ENCODE measurements around the gene CNPY3.
"Not testable (repeated sequence)": the region's sequence is repeated elsewhere in the genome, so short reads cannot be mapped to it uniquely, and the experiment has no call there.

Gene CNPY3

GRCh38 chr6:42939810-42940167, 10.5 kb downstream of the CNPY3 start:
- Histone ChIP-seq H3K27me3 (ENCODE audit: control insufficient read depth in 3 of 3, insufficient read depth in 3 of 3, low read depth in 1 of 3, low read length in 3 of 3) (no peaks in the 10 kb centered on the region), H3K9me3 (replicated peaks in 1 of 2; ENCODE audit: control insufficient read depth in 2 of 2, insufficient read depth in 1 of 2, low read depth in 1 of 2, low read length in 2 of 2) (no peaks in the 10 kb centered on the region), H2BK15ac (ENCODE audit: low read length) (no peak overlapping the region), H2AK5ac (ENCODE audit: low read depth, low read length) (no peak overlapping the region), H3K79me1 (ENCODE audit: low read depth, low read length) (peaks cover 8% of the 10 kb centered on the region), H4K8ac (ENCODE audit: low read depth, low read length) (no peak overlapping the region), H3K27ac (replicated peaks; ENCODE audit: low read length) (no peak overlapping the region), H3K4ac (ENCODE audit: low read length) (no peak overlapping the region), H3K23ac (ENCODE audit: low read depth, low read length, poor library complexity) (no peak overlapping the region), H3K36me3 (replicated peaks in 1 of 2; ENCODE audit: control insufficient read depth in 2 of 2, insufficient read depth in 2 of 2, low read length in 2 of 2) (peaks cover 50 to 95% of the 10 kb centered on the region in 2 donors), H2BK5ac (ENCODE audit: low read length) (no peak overlapping the region), H3K4me1 (ENCODE audit: control insufficient read depth in 2 of 2, insufficient read depth in 1 of 2, low read depth in 1 of 2, low read length in 2 of 2) (no peaks in the 10 kb centered on the region), H3K14ac (ENCODE audit: low read length) (no peak overlapping the region), H2BK120ac (ENCODE audit: low read depth, low read length) (no peak overlapping the region), H3K18ac (ENCODE audit: low read length) (no peak overlapping the region), H2BK12ac (ENCODE audit: low read length) (no peak overlapping the region), H3K4me3 (ENCODE audit: low read length in 2 of 2) (no peak overlapping the region), H2AFZ (ENCODE audit: low read length) (no peak overlapping the region), H3K9ac (ENCODE audit: low read depth, low read length, poor library complexity) (no peak overlapping the region), H4K91ac (ENCODE audit: low read depth, low read length, poor library complexity) (no peak overlapping the region), H3K4me2 (ENCODE audit: insufficient read depth, low read length, poor library complexity, severe bottlenecking) (no peak overlapping the region)
- DNase-seq (ENCODE audit: low spot score): no peak
- no CpG with 5 or more reads among the region's 4 CpGs for WGBS, 2 donors (ENCODE audit: extremely low coverage in 2 of 2, insufficient read length in 2 of 2, insufficient replicate concordance in 1 of 2)

GRCh38 chr6:42940493-42941045, 11.3 kb downstream of the CNPY3 start:
- Histone ChIP-seq H2AK5ac (ENCODE audit: low read depth, low read length) (no peak overlapping the region), H3K36me3 (replicated peaks in 1 of 2; ENCODE audit: control insufficient read depth in 2 of 2, insufficient read depth in 2 of 2, low read length in 2 of 2) (peaks cover 47 to 92% of the 10 kb centered on the region in 2 donors), H3K4me1 (ENCODE audit: control insufficient read depth in 2 of 2, insufficient read depth in 1 of 2, low read depth in 1 of 2, low read length in 2 of 2) (no peaks in the 10 kb centered on the region), H3K18ac (ENCODE audit: low read length) (no peak overlapping the region), H3K14ac (ENCODE audit: low read length) (no peak overlapping the region), H3K9me3 (replicated peaks in 1 of 2; ENCODE audit: control insufficient read depth in 2 of 2, insufficient read depth in 1 of 2, low read depth in 1 of 2, low read length in 2 of 2) (no peaks in the 10 kb centered on the region), H3K4me3 (ENCODE audit: low read length in 2 of 2) (no peak overlapping the region), H2AFZ (ENCODE audit: low read length) (no peak overlapping the region), H2BK15ac (ENCODE audit: low read length) (no peak overlapping the region), H3K9ac (ENCODE audit: low read depth, low read length, poor library complexity) (no peak overlapping the region), H4K8ac (ENCODE audit: low read depth, low read length) (no peak overlapping the region), H3K79me1 (ENCODE audit: low read depth, low read length) (peaks cover 8% of the 10 kb centered on the region), H3K4ac (ENCODE audit: low read length) (no peak overlapping the region), H3K23ac (ENCODE audit: low read depth, low read length, poor library complexity) (no peak overlapping the region), H2BK120ac (ENCODE audit: low read depth, low read length) (no peak overlapping the region), H4K91ac (ENCODE audit: low read depth, low read length, poor library complexity) (no peak overlapping the region), H2BK5ac (ENCODE audit: low read length) (no peak overlapping the region), H3K27me3 (ENCODE audit: control insufficient read depth in 3 of 3, insufficient read depth in 3 of 3, low read depth in 1 of 3, low read length in 3 of 3) (no peaks in the 10 kb centered on the region), H2BK12ac (ENCODE audit: low read length) (no peak overlapping the region), H3K4me2 (ENCODE audit: insufficient read depth, low read length, poor library complexity, severe bottlenecking) (peak overlapping the region; percentile 14), H3K27ac (replicated peaks; ENCODE audit: low read length) (no peak overlapping the region)
- no CpG with 5 or more reads among the region's 6 CpGs for WGBS, 2 donors (ENCODE audit: extremely low coverage in 2 of 2, insufficient read length in 2 of 2, insufficient replicate concordance in 1 of 2)
- no peak for DNase-seq (ENCODE audit: low spot score)

DNA sequence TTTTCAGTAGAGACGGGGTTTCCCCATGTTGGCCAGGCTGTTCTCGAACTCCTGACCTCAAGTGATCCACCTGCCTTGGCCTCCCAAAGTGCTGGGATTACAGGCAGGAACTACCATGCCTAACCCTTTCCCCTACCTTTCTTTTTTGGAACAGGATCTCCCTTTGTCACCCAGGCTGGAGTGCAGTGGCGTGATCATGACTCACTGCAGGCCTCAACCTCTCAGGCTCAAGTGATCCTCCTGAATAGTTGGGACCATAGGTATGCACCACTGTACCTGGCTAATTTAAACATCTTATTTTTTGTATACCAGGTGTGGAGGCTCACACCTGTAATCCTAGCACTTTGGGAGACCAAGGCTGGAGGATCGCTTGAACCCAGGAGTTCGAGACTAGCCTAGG, 12.1 kb downstream of the CNPY3 start:
- not testable (repeated sequence) for H2AFZ ChIP-seq (ENCODE audit: low read length); H3K79me1 ChIP-seq (ENCODE audit: low read depth, low read length); H3K4me1 ChIP-seq (ENCODE audit: control insufficient read depth in 2 of 2, insufficient read depth in 1 of 2, low read depth in 1 of 2, low read length in 2 of 2); H3K9ac ChIP-seq (ENCODE audit: low read depth, low read length, poor library complexity); H2BK15ac ChIP-seq (ENCODE audit: low read length); H3K4ac ChIP-seq (ENCODE audit: low read length); H3K4me3 ChIP-seq (ENCODE audit: low read length in 2 of 2); H3K4me2 ChIP-seq (ENCODE audit: insufficient read depth, low read length, poor library complexity, severe bottlenecking); H2AK5ac ChIP-seq (ENCODE audit: low read depth, low read length); H3K23ac ChIP-seq (ENCODE audit: low read depth, low read length, poor library complexity); H3K14ac ChIP-seq (ENCODE audit: low read length); H3K27me3 ChIP-seq (ENCODE audit: control insufficient read depth in 3 of 3, insufficient read depth in 3 of 3, low read depth in 1 of 3, low read length in 3 of 3); H3K9me3 ChIP-seq (replicated peaks in 1 of 2; ENCODE audit: control insufficient read depth in 2 of 2, insufficient read depth in 1 of 2, low read depth in 1 of 2, low read length in 2 of 2); H4K8ac ChIP-seq (ENCODE audit: low read depth, low read length); H4K91ac ChIP-seq (ENCODE audit: low read depth, low read length, poor library complexity); H3K18ac ChIP-seq (ENCODE audit: low read length); H2BK12ac ChIP-seq (ENCODE audit: low read length); H2BK5ac ChIP-seq (ENCODE audit: low read length); H3K27ac ChIP-seq (replicated peaks; ENCODE audit: low read length); H2BK120ac ChIP-seq (ENCODE audit: low read depth, low read length); DNase-seq (ENCODE audit: low spot score)
- WGBS, 2 donors (ENCODE audit: extremely low coverage in 2 of 2, insufficient read length in 2 of 2, insufficient replicate concordance in 1 of 2): no CpG with 5 or more reads among the region's 5 CpGs
- H3K36me3 ChIP-seq (replicated peaks in 1 of 2; ENCODE audit: control insufficient read depth in 2 of 2, insufficient read depth in 2 of 2, low read length in 2 of 2): peaks cover 40 to 88% of the 10 kb centered on the region in 2 donors

GRCh38 chr6:42942444-42942843, 13.2 kb downstream of the CNPY3 start:
- Histone ChIP-seq H2BK5ac (ENCODE audit: low read length) (no peak overlapping the region), H3K23ac (ENCODE audit: low read depth, low read length, poor library complexity) (no peak overlapping the region), H3K79me1 (ENCODE audit: low read depth, low read length) (peaks cover 4% of the 10 kb centered on the region), H3K4me2 (ENCODE audit: insufficient read depth, low read length, poor library complexity, severe bottlenecking) (no peak overlapping the region), H3K36me3 (replicated peaks in 1 of 2; ENCODE audit: control insufficient read depth in 2 of 2, insufficient read depth in 2 of 2, low read length in 2 of 2) (peaks cover 32 to 81% of the 10 kb centered on the region in 2 donors), H4K8ac (ENCODE audit: low read depth, low read length) (no peak overlapping the region), H3K27ac (replicated peaks; ENCODE audit: low read length) (no peak overlapping the region), H3K4me3 (ENCODE audit: low read length in 2 of 2) (no peak overlapping the region), H3K9me3 (replicated peaks in 1 of 2; ENCODE audit: control insufficient read depth in 2 of 2, insufficient read depth in 1 of 2, low read depth in 1 of 2, low read length in 2 of 2) (no peaks in the 10 kb centered on the region), H3K4me1 (ENCODE audit: control insufficient read depth in 2 of 2, insufficient read depth in 1 of 2, low read depth in 1 of 2, low read length in 2 of 2) (no peaks in the 10 kb centered on the region), H2BK12ac (ENCODE audit: low read length) (no peak overlapping the region), H2BK120ac (ENCODE audit: low read depth, low read length) (no peak overlapping the region), H3K9ac (ENCODE audit: low read depth, low read length, poor library complexity) (no peak overlapping the region), H2BK15ac (ENCODE audit: low read length) (no peak overlapping the region), H2AK5ac (ENCODE audit: low read depth, low read length) (no peak overlapping the region), H2AFZ (ENCODE audit: low read length) (no peak overlapping the region), H3K14ac (ENCODE audit: low read length) (no peak overlapping the region), H3K18ac (ENCODE audit: low read length) (no peak overlapping the region), H4K91ac (ENCODE audit: low read depth, low read length, poor library complexity) (no peak overlapping the region), H3K27me3 (ENCODE audit: control insufficient read depth in 3 of 3, insufficient read depth in 3 of 3, low read depth in 1 of 3, low read length in 3 of 3) (no peaks in the 10 kb centered on the region), H3K4ac (ENCODE audit: low read length) (no peak overlapping the region)
- DNase-seq (ENCODE audit: low spot score): no peak
- WGBS, 2 donors (ENCODE audit: extremely low coverage in 2 of 2, insufficient read length in 2 of 2, insufficient replicate concordance in 1 of 2): no CpG with 5 or more reads among the region's 7 CpGs

All from neuronal stem cell (in vitro differentiated cells).